ENCODE results near the gene DIPK1C. TPM values are rescaled to one million over a fixed set of nuclear protein-coding genes. Genes with fewer than 3 reads are reported as not detected.

The DIPK1C gene
- total and polyA plus RNA-seq, 2 of the 4 experiments (the other 2 are of a cell fraction) = not detected

- H3K18ac ChIP-seq (ENCODE audit: low read depth, low read length) = no peak overlapping the region
- ATAC-seq (ENCODE audit: low read depth) (no peak), DNase-seq (no peak)
- H2AK9ac ChIP-seq (replicated peaks; ENCODE audit: low read depth, low read length, poor library complexity) = no peak overlapping the region
- BruUV-seq (replicated peaks) = no TSS peak
- H3K14ac ChIP-seq (replicated peaks; ENCODE audit: low read depth, low read length) = no peak overlapping the region
- no peak overlapping the region for H3K4me2 ChIP-seq (ENCODE audit: low read depth, low read length)
- H3K9ac ChIP-seq (ENCODE audit: low read depth, low read length) = no peak overlapping the region
- no peaks in the 10 kb centered on the region for H3K4me1 ChIP-seq (ENCODE audit: control insufficient read depth, insufficient read depth, low read length)
- no peak overlapping the region for H3K23ac ChIP-seq (ENCODE audit: low read depth, low read length)
- ChIA-PET CTCF (no interaction called here), POLR2A (ENCODE audit: unreplicated experiment) (no interaction called here)
- H3K9me1 ChIP-seq (ENCODE audit: insufficient read depth, low read length) = no peaks in the 10 kb centered on the region
- WGBS, 2 experiments (ENCODE audit: extremely low coverage in 2 of 2, insufficient read length in 1 of 2) = 64% methylated on average over 4 of the region's 11 CpGs; no CpG with 5 or more reads in 1 of the 2 experiments
- dilution Hi-C loops (cut with HindIII; ENCODE audit: low sequenced_read_pairs, unreplicated experiment) = no loop called here
- H2BK15ac ChIP-seq (ENCODE audit: low read depth, low read length) = no peak overlapping the region
- no peaks in the 10 kb centered on the region for H3K9me3 ChIP-seq (ENCODE audit: control insufficient read depth, insufficient read depth, low read length)
- H3K56ac ChIP-seq (ENCODE audit: extremely low read depth, insufficient read depth, low read length) = no peak overlapping the region
- no peak overlapping the region for H4K91ac ChIP-seq (ENCODE audit: insufficient read depth, low read depth, low read length)
- H4K8ac ChIP-seq (ENCODE audit: low read depth in 2 of 2, low read length in 2 of 2) = no peak overlapping the region
- H3K79me1 ChIP-seq (ENCODE audit: low read depth in 1 of 2, low read length in 2 of 2) = no peaks in the 10 kb centered on the region
- no peak overlapping the region for H2BK5ac ChIP-seq (ENCODE audit: low read depth, low read length, poor library complexity, severe bottlenecking)
- no peak overlapping the region for H4K5ac ChIP-seq (ENCODE audit: low read depth, low read length)
- H3K36me3 ChIP-seq (ENCODE audit: control insufficient read depth, insufficient read depth, low read length) = no peaks in the 10 kb centered on the region
- no peak overlapping the region for H3K4me3 ChIP-seq (ENCODE audit: insufficient read depth, low read depth, low read length)
- H2AFZ ChIP-seq (replicated peaks; ENCODE audit: low read length, poor library complexity) = no peak overlapping the region
- TF ChIP-seq MAZ (IDR thresholded peaks at IDR 0.05; ENCODE audit: borderline replicate concordance, low read depth, low read length) = no peak
- no peak for TF ChIP-seq MAFK (IDR thresholded peaks at IDR 0.05; ENCODE audit: low read depth, low read length)
- no peak for TF ChIP-seq CTCF (conservative IDR thresholded peaks at IDR 0.05; ENCODE audit: low read depth, low read length)
- TF ChIP-seq POLR2A (IDR thresholded peaks at IDR 0.05; ENCODE audit: low read depth, low read length) = no peak
- TF ChIP-seq ELK1 (IDR thresholded peaks at IDR 0.05; ENCODE audit: borderline replicate concordance, low read depth, low read length) = no peak
- TF ChIP-seq RFX5 (IDR thresholded peaks at IDR 0.05; ENCODE audit: low read depth, low read length) = no peak
- no peak for TF ChIP-seq BHLHE40 (IDR thresholded peaks at IDR 0.05; ENCODE audit: low read depth, low read length)
- no peak for TF ChIP-seq RAD21 (IDR thresholded peaks at IDR 0.05; ENCODE audit: low read length)
- no peak for TF ChIP-seq FOS (IDR thresholded peaks at IDR 0.05; ENCODE audit: low read depth, low read length)
- TF ChIP-seq USF2 (IDR thresholded peaks at IDR 0.05; ENCODE audit: low read depth, low read length) = no peak
- no peak for TF ChIP-seq CHD1 (IDR thresholded peaks at IDR 0.05; ENCODE audit: low read depth, low read length)
- no peak for TF ChIP-seq RCOR1 (IDR thresholded peaks at IDR 0.05; ENCODE audit: insufficient replicate concordance, low read length)
- no peak for TF ChIP-seq NFE2L2 (IDR thresholded peaks at IDR 0.05; ENCODE audit: low read depth, low read length)
- TF ChIP-seq CEBPB (IDR thresholded peaks at IDR 0.05; ENCODE audit: low read depth, low read length) = no peak
- TF ChIP-seq MXI1 (IDR thresholded peaks at IDR 0.05; ENCODE audit: borderline replicate concordance, low read depth, low read length) = no peak
- TF ChIP-seq SMC3 (IDR thresholded peaks at IDR 0.05; ENCODE audit: low read depth, low read length) = no peak
- H2AK5ac ChIP-seq (ENCODE audit: low read depth, low read length) = no peak overlapping the region
- no peak overlapping the region for H3K27ac ChIP-seq (ENCODE audit: insufficient read depth, low read length)
- H3K27me3 ChIP-seq (ENCODE audit: control insufficient read depth, insufficient read depth, low read length) = peaks cover 24% of the 10 kb centered on the region
- no peak overlapping the region for H3K4ac ChIP-seq (ENCODE audit: low read depth, low read length)
- no peak overlapping the region for H2BK20ac ChIP-seq (ENCODE audit: low read depth, low read length)
- no peaks in the 10 kb centered on the region for H4K20me1 ChIP-seq (ENCODE audit: insufficient read depth, low read length)
- in situ Hi-C loops (cut with MboI; ENCODE audit: low sequenced_read_pairs) = no loop called here
- intact Hi-C loops (cut with micrococcal nuclease) = no loop called here
- H2BK120ac ChIP-seq (ENCODE audit: low read depth, low read length) = no peak overlapping the region
Measured at GRCh38 chr18:74446178-74446577, 10.9 kb downstream of the DIPK1C start.

Measured in IMR-90 (cell line).